DMS79 treated with DMSO at 0.1 percent for 48 hours (cell line): ENCODE results near the gene TMEM190.
"Not testable (repeated sequence)": the region's sequence is repeated elsewhere in the genome, so short reads cannot be mapped to it uniquely, and the experiment has no call there.

Experiments
- DNase-seq: peaks from one replicate; lab custom pipeline; 2025; lab: John Stamatoyannopoulos, UW

Gene TMEM190

DNA sequence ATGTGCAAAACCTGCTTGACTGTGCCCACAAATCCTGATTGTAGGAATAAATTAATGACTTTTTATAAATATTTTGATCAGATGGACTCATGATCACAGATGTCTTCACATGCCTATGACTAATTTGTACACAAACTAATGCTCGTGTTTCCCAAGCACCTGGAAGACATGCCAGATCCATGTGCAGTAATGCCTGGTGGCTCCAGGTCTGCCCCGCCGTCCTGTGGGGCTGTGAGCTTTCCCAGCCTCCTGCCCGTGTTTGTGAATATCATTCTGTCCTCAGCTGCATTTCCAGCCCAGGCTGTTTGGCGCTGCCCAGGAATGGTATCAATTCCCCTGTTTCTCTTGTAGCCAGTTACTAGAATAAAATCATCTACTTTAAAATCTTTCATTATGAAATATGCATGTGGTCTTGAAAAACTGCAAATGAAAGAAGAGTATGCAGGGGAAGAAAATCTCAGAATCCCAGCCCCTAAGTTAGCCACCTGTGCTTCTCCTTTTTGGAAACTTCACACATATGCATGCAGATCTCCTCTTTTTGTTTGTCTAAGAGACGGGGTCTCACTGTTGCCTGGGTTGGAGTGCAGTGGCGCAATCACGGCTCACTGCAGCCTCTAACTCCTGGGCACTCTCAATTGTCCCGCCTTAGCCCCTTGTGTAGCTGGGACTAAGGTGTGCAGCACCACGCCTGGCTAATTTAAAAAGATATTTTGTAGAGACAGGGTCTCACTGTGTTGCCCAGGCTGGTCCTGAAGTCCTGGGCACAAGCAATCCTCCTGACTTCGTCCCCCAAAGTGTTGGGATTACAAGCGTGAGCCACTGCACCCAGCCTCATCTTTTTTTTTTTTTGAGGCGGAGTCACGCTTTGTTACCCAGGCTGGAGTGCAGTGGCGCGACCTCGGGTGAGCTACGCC is 15.3 kb downstream of the TMEM190 start:
- DNase-seq: no peak

DNA sequence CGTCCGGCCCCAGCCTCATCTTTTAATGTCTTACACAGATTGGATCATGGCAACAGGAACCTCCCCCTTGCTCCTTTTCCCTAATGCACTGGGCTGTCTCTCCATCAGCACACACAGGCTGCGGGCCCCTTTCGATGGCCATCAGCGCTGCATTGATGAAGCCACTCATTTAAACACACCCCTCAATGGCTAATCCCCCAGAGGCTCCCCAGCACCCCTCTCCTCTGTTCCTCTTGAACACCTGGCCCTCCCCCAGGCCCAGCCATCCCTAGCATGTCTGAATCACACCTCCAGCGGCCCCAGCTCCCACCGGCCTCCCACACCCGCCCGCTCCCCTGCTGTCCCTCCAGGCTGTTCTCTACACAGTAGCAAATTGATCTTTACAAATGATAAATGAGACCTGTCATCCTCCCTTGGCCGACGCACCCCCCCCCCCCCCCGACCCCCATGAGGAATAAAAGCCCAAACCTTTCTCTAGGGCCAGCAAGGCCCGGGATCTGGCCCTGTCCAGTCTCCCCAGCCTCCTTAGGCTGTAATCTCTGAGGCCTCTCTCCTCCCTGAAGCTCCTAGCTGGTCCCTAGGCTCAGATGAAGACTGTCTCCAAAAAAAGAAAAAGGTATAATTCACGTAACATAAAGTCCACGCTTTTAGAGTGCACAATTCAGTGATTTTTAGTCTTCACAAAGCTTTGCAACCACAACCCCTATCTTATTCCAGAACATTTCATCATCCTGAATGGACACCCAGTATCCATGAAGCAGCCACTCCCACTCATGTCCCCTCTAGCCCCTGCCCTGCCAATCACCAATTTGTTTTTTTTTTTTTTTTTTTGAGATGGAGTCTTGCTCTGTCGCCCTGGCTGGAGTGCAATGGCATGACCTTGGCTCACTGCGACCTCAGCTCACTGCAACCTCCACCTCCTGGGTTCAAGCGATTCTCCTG is 16.5 kb downstream of the TMEM190 start:
- no peak for DNase-seq

DNA sequence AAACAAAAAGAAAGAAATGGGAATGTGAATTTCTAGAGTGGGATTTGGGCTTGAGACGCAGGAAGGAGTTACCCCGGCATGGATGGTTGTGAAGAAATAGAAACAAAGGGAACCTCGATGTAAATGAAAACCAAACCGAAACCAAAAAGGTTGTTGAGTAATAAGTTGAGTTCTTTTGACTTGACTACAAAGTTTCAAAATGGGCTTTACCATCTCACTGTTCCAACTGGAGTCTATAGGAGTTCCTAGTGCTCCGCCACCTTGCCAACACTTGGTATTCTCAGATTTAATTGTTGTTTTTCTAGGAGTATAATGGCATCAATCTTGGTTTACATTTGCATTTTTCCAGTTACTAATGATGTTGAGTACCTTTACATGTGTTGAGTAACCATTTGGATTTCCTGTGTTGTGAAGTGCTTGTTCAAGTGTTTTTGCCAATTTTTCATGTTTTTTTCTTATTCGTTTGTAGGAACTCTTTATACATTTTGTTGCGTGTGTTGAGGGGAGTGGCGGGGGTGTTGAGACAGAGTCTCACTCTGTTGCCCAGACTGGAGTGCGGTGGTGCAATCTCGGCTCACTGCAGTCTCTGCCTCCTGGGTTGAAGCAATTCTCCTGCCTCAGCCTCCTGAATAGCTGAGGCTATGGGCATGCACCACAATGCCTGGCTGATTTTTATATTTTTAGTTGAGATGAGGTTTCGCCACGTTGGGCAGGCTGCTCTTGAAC is 21.7 kb downstream of the TMEM190 start:
- DNase-seq: no peak

DNA sequence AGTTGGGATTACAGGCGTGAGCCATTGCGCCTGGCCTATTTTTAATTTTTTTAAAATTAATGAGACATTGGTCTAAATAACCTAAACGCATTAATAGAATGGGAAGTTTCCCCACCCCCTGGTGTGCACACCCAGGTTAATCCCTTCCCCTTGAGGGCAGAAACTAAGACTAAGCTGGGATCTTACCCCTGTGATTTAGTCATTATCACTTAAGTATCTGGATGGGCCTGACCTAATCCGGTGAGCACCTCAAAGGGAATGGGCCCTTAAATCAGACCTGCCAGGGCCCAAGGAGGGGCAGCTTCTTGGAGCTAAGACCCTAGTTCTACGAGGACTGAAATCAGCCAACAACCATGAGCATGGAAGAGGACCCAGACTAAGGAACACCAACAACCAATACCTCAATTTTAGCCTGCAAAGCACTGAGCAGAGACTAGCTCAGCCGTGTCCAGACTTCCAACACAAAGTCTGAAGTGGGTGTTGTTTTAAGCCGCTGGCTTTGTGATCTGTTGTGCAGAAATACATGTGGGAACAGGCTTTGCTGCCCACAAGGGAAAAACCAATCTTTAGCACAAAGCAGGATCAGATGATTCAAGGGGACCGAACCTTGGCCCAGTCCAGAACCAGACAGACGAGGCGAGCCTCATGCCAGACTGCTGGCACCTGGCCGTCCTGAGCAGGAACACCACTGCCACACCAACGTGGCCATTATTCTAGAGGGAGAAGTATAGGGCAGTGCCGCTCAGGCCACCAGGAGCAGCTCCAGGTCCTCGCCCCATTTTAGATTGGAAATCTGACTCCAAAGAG is 23.9 kb downstream of the TMEM190 start:
- no peak for DNase-seq

DNA sequence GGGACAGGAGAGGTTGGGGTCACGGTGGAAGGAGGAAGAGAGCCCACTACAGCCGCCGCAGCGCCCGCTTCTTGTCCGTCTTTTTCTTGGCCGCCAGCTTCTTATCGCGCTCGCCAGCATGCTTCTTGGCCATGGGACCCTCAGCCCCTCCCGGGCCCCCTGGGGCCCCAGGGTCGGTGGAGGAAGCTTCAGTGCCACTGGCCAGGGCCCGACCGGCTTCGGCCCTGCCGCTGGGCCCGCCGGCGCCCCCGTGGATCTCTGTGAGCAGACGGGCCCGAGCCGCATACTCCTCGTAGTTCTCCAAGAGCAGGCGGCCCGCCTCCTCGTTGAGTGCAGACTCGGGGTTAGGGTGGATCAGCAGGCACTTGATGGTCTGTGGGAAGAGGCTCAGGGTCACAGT is 24.8 kb downstream of the TMEM190 start:
- DNase-seq: not testable (repeated sequence)

DNA sequence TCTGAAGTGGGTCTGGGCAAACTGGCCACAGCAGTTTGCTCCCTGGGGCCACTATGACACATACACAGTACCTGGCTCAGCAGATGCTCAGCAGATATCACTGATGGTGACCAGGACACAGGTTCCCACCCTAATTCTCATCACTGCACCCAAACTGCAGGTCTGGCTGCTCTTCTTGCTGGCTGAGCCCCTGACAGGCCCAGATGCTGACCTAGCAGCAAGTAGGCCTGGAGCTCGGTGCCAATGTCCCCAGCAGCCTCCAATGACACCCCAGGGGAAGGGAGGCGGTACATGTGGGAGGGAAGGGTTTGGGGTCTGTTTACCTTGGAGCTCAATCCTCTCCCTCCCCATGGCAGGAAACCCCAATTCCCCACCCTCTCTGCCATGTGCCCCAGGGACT is 25.9 kb downstream of the TMEM190 start:
- DNase-seq: no peak

DNA sequence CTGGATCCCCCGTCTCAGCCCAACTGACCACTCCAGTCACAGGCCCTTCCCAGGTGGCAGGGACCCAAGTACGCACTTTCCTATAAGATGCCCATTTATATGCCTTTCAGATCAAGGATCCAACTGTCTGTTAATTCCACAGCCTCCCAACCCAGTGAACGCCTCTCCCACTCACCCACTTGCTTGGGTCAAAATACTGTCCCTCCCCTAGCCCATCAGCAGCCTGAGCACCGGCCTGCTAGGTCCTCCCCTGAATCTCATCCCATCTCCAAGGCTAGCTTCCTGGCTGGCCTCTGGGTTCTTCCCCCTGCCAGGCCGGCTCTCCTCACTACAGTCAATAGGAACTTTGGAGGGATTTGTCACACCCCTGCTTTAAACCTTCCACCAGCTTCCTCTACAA is 29.0 kb downstream of the TMEM190 start:
- DNase-seq: no peak

DNA sequence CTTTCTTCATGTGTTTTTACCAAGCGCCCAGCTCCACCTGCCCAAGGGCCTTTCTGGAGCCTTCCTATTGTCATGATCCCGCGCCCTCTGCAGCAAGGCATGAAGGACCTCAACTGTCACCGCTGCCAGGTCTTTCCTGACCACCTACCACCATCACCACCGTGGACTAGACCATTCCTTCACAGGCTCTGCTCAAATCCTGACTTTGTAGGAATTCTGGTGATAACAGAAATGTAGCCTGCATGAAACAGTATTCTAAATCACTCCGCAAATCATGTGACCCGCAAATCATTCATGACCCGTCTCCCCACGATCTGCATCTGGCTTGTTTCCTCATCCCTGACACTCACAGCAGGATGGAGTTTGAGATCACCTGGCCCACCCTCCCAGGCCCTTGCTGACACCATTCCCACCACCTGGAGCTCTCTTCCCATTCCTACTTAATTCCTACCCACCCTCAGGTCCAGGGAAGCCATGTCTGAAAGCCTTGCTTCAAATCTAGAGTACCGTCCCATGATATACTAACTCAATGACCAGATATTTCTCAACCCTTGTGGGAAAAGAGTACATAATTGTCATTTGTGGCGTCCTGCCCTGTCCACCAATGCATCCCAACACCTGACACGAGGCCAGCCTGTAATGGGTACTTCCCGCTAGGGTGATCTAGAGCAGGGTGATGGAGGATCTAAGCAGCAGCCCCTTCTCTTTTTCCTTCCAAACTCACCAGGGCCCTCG is 29.6 kb downstream of the TMEM190 start:
- DNase-seq: peak; percentile 4

DNA sequence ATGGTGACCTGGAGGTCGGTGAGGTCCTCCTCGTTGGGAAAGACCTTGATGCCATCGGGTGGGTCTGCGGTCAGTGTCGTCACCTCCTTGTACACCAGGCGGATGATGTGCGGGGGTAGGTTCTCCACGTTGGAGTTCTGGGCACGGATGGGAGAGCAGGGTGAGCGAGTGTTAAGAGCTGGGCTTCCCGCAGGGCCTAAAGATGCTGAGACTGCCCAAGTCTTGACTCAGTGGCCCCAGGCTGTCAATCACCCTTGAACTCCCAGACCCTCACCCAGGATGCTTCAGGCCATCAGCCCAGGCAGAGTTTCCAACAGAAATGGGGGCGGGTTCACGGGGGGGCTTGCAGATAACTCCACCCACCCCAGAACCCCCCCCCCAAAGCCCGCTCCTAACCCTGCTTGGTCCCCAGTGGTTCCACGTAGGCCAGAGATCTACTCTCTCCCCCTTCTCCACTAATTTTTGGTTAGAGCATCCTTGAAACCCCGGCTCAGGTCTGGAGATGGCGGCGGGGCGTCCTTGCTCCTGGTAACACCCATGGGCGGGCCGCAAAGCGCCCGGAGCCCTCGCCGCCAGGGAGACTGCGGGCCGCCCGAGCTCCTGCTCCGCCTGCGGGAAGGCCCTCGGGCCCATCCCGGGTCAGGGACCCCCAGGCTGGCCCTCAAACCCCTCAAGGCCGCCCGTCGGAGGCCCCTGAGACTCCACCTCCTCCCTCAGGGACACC is 30.4 kb downstream of the TMEM190 start:
- no peak for DNase-seq

DNA sequence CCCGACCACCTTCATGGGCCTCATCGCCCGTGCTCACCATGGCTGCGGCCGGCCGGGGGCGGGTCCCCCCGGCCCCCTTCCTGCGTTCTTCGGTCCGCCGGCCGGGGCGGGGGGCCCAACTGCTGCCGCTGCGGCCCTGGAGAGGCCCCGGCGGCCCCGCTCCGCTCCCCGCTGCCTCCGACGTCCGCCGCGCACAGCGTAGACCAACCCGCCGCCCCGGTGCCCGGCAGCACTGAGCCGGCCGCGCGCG is 30.8 kb downstream of the TMEM190 start, which contains the start of gene UBE2S:
TSS of gene UBE2S (minus strand) at position 239 of the 250 bp plus-strand sequence. CDS start at position 40, 199 bp downstream.
- not testable (repeated sequence) for DNase-seq

DNA sequence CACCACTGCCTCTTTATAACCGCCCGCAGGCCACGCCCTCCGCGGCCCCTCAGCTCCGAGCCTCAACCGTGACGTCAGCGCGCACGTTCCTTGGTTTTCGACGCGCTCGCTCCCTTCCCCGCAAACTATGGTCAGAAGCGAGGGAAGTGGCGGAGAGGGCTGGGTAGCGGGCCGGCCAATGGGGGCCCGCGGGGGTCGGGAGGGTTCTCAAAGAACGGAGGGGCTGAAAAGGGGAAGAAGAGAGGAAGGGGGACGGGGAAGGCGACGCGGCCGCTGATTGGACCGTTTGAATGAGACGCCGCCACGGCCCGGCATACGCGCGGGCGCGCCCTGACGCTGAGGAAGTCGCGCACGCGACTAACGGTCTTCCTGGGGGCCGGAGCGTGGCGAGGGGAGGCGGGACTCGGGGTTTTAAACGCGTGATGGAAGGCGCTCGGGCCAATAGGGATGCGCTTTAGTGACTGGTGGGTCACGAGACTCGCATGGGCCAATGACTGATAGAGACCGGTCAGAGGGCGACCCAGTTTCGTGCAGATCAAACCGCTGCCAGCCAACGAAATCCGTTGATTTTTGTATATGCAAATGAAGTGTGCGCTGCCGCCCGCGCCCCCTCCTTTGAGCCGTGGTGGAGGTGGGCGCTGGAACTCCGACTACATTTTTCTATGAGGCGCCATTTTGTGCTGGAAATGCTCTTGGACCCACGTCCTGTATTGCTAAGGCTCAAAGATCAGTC is 31.3 kb downstream of the TMEM190 start:
- peak; percentile 98 for DNase-seq

DNA sequence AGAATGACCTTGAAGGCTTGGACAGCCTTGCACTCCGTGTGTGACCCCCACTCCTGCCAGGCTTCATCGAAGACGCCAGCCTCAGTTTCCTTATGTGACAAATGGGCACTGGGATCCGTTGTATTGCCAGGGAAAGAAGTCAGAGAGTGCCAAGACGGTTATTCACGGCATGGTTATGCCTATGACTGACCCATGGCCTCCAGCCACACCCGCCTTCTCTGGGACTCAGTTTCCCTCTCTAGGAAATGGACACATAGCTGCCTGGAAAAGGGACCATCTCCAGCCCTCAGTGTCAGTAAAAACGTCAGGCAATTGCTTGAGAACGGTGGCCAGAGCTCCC is 31.9 kb downstream of the TMEM190 start:
- DNase-seq: no peak

DNA sequence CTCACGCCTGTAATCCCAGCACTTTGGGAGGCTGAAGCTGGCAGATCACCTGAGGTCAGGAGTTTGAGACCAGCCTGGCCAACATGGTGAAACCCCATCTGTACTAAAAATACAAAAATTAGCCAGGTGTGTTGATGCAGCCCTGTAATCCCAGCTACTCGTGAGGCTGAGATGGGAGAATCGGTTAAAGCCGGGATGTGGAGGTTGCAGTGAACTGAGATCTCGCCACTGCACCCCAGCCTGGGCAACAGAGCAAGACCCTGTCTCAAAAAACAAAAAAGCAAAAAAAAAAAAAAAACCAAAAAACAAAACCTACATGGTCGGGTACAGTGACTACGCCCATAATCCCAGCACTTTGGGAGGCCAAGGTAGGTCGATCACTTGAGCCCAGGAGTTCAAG is 32.6 kb downstream of the TMEM190 start:
- not testable (repeated sequence) for DNase-seq

DNA sequence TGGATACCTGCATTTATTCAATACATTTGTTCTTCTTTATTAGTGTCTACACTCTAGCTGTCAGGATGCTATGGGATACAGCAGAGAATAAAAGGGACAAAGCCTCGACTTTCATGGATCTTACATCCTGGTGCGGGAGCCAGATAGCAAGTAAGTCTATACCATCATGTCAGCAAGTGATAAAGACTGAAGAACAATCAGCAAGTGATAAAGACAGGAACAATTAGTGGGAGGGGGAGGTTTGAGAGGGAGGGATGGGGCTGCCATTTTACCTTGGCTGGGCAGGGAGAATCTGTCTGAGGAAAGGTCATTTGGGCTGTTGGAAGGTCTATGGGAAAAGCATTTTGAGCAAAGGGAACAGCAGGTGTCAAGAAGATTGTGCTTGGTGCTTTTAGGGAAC is 33.5 kb downstream of the TMEM190 start:
- no peak for DNase-seq

DNA sequence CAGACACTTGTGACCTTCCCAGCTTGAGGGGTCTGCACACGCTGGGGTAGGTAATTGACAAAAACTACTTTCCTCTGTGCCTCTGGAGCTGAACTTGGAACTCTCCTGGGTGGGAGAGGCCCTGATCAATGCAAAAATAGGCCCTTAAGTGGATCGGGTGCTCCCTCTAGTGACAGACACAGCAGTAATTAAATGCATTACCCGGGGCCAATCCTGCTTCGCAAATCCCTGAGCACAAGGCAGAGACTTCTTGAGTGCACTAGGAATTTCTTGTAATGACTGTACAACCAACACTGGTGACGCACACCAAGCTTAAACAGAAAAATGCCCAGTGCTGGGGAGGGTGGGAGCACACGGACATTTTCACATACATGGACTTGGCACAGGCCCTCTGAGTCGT is 41.6 kb downstream of the TMEM190 start:
- peak; percentile 36 for DNase-seq

DNA sequence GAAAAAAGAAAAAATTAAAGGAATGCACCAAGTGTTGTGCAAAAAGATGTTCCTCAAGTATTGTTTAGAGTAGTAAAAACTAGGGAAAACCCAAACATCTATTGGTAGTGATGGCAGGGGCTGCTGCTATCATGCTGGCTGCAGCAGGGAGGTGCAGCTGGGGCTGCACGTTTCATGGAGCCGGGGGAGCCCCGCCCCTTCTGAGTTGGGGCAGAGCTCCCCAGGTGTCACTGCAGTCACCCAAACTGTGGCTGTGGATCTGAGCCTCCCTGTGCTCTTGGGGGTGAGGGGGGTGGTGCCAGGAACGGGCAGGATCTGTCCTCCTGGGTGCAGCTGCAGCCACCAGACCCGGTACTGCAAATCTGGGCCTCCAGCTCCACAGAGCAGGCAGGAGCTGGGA is 42.5 kb downstream of the TMEM190 start:
- no peak for DNase-seq

DNA sequence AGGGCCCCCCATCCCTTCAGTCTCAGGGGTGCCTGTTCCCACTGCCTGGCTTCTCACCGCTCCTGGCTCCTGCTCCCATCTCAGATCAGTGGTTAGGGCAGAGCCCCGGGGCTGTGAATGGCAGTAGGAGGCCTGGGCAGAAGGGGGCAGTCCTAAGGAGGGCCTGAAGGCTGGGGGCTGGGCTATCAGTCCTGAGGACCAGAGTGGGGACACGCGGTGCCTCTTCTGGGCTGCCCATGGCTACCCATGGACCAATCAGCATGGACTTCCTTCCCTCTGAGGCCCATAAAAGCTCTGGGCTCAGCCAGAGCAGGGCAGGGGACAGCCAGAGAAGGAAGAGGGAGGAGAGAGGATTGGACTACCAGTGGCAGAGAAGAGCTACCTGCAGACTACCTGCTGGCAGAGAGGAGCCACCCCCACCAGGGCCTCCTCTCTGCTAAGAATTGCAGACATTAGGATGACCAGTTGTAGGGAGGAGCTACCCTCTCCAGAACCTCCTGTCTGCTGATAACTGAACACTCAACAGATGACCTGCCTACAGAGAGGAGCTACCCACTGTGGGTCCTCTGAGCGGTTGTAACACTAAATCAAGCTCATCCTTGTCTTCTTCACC is 43.1 kb downstream of the TMEM190 start:
- DNase-seq: no peak

DNA sequence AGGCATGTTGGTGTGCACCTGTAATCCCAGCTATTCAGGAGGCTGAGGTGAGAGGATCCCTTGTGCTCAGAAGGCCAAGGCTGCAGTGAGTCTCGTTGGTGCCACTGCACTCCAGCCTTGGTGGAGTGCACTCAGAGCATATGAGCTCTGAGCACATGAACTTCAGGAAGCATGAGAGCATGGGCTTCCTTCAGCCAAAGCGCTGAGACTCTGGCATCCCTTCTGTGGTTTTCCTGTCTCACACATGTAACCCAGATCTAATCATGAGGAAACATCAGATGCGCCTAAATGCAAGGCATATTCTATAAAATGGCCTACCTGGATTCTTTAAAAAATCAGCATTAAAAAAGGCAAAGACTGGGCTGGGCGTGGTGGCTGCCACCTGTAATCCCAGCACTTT is 44.7 kb downstream of the TMEM190 start:
- not testable (repeated sequence) for DNase-seq
